ENCODE data around the gene CCDC142. TPM values are rescaled to one million over a fixed set of nuclear protein-coding genes. Genes with fewer than 3 reads are reported as not detected.

Gene CCDC142
- total and polyA plus RNA-seq, 9 of the 15 experiments (the other 6 are each of a cell fraction or from before 2014, with no cell fraction given) = 0.55 to 11.7 (median 7.2) TPM

DNA sequence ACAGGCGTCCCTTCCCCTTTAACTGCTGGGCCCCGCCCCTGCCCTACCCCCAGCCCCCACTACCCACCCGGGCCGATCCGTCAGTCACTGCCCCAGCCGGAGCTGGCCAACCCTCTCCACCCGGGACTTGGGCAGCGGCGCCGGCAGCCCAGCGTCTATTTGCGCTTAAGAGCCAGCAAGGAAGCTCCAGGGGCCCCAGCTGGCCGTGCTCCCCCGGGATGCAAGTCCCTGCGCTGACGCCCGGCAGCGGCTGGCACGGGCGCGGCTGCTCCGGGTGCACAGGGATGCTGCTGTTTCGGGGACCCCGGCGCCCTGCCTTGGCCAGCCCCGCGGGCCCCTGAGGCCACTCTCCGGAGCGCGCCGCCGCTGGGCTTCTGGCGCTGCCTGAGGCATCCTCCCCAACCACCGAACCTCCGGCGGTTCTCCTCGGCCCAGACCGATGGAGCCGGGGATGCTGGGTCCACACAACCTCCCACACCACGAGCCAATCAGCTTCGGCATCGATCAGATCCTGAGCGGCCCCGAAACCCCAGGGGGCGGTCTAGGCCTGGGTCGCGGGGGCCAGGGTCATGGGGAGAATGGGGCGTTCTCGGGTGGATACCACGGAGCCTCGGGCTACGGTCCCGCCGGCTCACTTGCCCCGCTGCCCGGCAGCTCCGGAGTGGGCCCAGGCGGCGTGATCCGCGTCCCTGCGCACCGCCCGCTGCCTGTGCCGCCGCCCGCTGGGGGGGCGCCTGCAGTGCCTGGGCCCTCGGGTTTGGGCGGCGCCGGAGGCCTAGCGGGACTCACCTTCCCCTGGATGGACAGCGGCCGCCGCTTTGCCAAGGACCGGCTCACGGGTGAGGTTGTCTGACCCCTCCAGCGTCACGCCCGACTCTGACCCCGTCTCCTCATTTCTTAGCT, 31.8 kb upstream of the CCDC142 start, which contains the start of gene TLX2 (continued):
- TF ChIP-seq ZNF696 (CRISPR knock-in tag; conservative IDR thresholded peaks at IDR 0.05) (no peak), CSDE1 (IDR thresholded peaks at IDR 0.05) (no peak), MIER1 (IDR thresholded peaks at IDR 0.05; ENCODE audit: low read depth) (no peak), PHF20 (IDR thresholded peaks at IDR 0.05; ENCODE audit: partially characterized antibody) (no peak), NFRKB (IDR thresholded peaks at IDR 0.05; ENCODE audit: low read depth) (no peak), GATA2 (CRISPR knock-in tag; IDR thresholded peaks at IDR 0.05) (no peak), ZNF41 (CRISPR knock-in tag; conservative IDR thresholded peaks at IDR 0.05) (no peak)

GRCh38 chr2:74513605-74514367, 31.0 kb upstream of the CCDC142 start:
- ChIA-PET POLR2A (no interaction called here), CTCF (ENCODE audit: low intra/inter-chr PET ratio) (no interaction called here)
- H3K9me1 ChIP-seq (ENCODE audit: control insufficient read depth, insufficient read depth, low read length) = no peaks in the 10 kb centered on the region
- no peak overlapping the region for H3K4me3 ChIP-seq
- H3K27me3 ChIP-seq (ENCODE audit: control insufficient read depth in 2 of 2, insufficient read depth in 2 of 2, low read length in 2 of 2) = no peaks in the 10 kb centered on the region
- H3K4me2 ChIP-seq (ENCODE audit: insufficient read depth, low read length) = no peak overlapping the region
- TF ChIP-seq ILK (tag; IDR thresholded peaks at IDR 0.05; ENCODE audit: borderline replicate concordance, low read depth) (no peak), ESRRB (CRISPR knock-in tag; IDR thresholded peaks at IDR 0.05; ENCODE audit: borderline replicate concordance) (no peak)
- in situ Hi-C loops (cut with MboI) = no loop called here
- H3K9ac ChIP-seq (ENCODE audit: insufficient read depth in 1 of 2, low read depth in 2 of 2, low read length in 2 of 2) = no peak overlapping the region
- DNase-seq (ENCODE audit: extremely low read depth in 1 of 4, low spot score in 3 of 4) (no peak), ATAC-seq (no peak), FAIRE-seq (no peak)
- 85% methylated on average over 29 of the region's 52 CpGs for WGBS (ENCODE audit: insufficient coverage, low coverage, missing lambda C conversion rate)
- no TSS peak for BruUV-seq (replicated peaks)
- intact Hi-C loops (cut with micrococcal nuclease) = no loop called here
- no peaks in the 10 kb centered on the region for H4K20me1 ChIP-seq (replicated peaks; ENCODE audit: control insufficient read depth, insufficient read depth, low read length)
- no peaks in the 10 kb centered on the region for H3K79me2 ChIP-seq (ENCODE audit: control insufficient read depth, insufficient read depth, low read length)
- peaks cover 11 to 27% of the 10 kb centered on the region in 2 experiments; a peak in 4 of 5 replicates for H3K4me1 ChIP-seq (replicated peaks in 1 of 2; ENCODE audit: control insufficient read depth in 2 of 2, insufficient read depth in 2 of 2, low read length in 2 of 2)
- no peak overlapping the region for H3K27ac ChIP-seq (ENCODE audit: extremely low read depth, low read depth, low read length)
- no peak overlapping the region for H2AFZ ChIP-seq (ENCODE audit: low read depth, low read length)
- no peaks in the 10 kb centered on the region for H3K36me3 ChIP-seq (ENCODE audit: control insufficient read depth, insufficient read depth, low read length)
- H3K9me3 ChIP-seq (replicated peaks; ENCODE audit: control insufficient read depth, insufficient read depth, low read depth, low read length) = no peaks in the 10 kb centered on the region

All from K562 (cell line).